GM18873 (cell line): ENCODE data around the gene PALMD.
A peak's percentile ranks its signal among the peaks of the same experiment; 100 is the strongest.

Experiments
- ATAC-seq: cut with Tn5 transposase; IDR thresholded peaks from one replicate; pipeline ENCODE4 v1.9.1; 2021; ENCODE audit warnings: mild to moderate bottlenecking, moderate library complexity, moderate number of reproducible peaks; ENCODE audit not compliant: unreplicated experiment, low FRiP score

Gene PALMD

DNA sequence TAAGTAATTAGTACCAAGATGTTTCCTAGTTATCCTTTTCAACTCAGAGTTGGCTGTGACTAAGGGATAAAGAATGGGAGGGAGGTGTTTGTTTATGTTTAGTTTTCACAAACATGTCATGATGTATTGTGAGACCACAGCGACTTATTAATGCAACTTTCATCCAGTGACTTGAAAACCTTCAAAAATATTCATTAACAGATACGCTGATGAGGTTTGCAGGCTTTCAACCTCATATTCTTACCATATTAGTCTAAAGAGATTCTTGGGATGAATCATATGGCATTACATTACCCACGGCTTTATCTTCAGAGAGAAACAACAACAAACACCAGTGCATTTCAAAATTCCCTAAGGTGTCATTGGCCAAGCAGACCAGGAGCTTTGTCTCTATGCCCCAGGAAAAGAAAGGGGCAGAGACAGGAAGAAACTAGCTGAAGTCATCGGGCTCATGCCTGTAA, 36.4 kb downstream of the PALMD start:
- ATAC-seq = no peak

GRCh38 chr1:99685516-99686180, 39.7 kb downstream of the PALMD start:
- peak; percentile 94 for ATAC-seq

DNA sequence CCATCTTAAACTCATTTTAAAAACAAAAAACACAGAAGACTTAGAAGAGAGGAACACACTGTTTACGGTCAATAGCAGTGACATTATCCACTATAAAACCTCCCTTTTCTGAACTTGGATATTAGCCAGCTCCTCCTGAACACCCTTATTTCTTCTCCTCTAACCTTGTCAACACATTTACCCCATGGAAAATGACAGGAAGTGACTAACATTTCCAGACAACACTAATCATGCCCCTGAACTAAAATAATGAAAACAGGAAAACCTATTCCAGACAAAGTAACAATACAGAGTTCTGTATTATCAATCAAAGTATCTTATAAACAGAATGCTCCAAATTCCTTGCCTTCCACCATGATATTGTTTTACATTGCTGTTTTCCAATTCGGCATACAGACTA, 45.3 kb downstream of the PALMD start:
- no peak for ATAC-seq

GRCh38 chr1:99696616-99697015, 50.7 kb downstream of the PALMD start:
- ATAC-seq = no peak

GRCh38 chr1:99697580-99697979, 51.7 kb downstream of the PALMD start:
- no peak for ATAC-seq

GRCh38 chr1:99700020-99700419, 54.1 kb downstream of the PALMD start:
- ATAC-seq = no peak

GRCh38 chr1:99702221-99702620, 56.3 kb downstream of the PALMD start:
- no peak for ATAC-seq

DNA sequence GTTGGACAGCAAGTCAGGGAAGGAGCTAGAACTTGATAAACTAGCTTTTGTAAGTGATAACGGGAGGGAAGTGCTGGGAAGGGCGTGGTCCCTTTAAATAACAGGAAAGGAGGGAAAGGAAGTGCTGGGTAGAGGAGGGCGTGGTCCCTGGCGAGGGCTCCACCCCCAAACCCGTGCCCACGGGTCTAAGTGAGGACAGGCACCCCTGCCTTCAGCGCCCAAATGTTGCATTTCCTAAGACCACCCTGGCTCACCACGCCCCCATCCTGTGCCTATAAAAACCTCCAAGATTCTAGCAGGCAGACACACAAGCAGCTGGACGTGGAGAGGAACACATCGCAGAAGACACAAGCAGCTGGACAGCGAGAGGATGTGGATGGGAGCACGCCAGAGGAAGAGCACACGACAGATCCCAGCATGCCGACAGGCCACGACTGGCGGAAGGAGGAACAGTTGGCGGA, 58.5 kb downstream of the PALMD start:
- ATAC-seq = no peak

GRCh38 chr1:99705385-99705784, 59.5 kb downstream of the PALMD start:
- ATAC-seq = no peak

DNA sequence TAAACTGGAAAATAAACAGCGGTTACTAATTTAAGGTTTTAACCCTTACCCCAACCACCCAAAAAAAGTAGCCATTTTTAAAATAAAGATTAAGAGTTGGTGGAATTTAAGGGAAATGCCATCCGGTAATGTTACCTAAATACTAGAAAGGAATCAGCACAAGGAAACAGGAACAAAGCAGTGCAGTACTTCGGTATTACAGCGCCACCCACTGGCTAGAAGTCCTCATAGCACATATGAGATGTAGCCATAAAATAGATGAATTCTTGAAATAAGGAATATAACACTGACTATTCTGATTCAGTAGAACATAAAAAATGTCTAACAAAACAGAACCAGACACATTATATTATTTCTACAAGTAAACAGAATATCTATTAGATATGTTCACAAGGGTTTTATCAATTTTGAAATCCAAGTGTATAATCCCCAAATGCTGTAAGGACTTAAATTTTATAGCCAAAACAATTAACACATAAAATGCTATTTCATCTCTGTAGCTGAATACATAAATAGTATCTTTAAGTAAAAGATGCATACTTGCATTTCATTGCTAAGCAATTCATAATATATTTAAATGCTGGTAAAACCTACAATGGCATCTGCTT, 61.7 kb downstream of the PALMD start:
- peak; percentile 66 for ATAC-seq

- no peak for ATAC-seq
These were observed 65.1 kb downstream of the PALMD start for GRCh38 chr1:99710994-99711393.

DNA sequence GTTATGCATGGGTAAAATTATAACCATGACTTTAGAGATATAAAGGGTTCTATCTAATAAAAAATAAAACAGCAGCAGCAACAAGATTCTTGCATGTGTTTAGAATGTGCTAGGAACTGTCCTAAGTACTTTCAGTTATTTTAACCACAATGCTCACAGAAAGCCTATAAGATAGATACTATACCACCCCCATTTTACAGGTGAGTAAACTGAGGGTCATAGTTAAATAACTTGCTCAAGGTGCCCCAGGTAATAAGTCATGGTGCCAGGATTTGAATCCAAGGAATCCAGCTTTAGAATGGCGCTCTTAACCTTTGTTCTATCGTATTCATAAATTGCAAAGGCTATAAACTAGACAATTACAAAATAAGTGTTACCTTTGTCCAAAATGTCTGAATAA, 67.1 kb downstream of the PALMD start:
- ATAC-seq = no peak

DNA sequence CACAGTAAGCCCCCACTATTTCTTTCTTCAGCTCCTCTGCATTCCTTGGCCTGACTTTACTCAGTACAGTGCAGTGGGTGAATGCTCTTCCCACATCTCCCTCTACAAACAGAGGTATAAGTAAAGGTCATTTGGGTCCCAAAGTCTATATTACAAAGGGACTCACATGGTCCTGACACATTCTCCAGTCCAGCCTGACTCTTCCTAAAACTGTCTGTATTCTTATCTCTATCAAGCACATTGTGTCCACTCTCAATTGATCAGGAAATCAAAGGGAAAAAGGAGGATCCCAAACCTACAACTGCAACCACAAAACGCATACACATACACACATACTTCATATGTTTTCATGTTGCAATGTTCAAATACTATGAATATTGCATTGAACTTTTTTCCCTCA, 71.1 kb downstream of the PALMD start:
- ATAC-seq = no peak

GRCh38 chr1:99723251-99723650, 77.3 kb downstream of the PALMD start:
- no peak for ATAC-seq

DNA sequence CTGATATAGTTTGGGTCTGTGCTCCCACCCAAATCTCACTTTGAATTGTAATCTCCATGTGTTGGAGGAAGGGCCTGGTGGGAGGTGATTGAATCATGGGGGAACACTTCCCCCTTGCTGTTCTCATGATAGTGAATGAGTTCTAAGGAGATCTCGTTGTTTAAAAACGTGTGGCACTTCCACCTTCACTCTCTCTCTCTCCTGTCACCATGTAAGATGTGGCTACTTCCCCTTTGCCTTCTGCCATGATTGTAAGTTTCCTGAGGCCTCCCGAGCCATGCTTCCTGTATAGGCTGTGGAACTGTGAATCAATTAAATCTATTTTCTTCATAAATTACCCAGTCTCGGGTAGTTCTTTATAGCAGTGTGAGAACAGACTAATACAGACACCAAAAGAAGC, 80.1 kb downstream of the PALMD start:
- no peak for ATAC-seq

- no peak for ATAC-seq
These were observed 80.5 kb downstream of the PALMD start for GRCh38 chr1:99726407-99726806.

DNA sequence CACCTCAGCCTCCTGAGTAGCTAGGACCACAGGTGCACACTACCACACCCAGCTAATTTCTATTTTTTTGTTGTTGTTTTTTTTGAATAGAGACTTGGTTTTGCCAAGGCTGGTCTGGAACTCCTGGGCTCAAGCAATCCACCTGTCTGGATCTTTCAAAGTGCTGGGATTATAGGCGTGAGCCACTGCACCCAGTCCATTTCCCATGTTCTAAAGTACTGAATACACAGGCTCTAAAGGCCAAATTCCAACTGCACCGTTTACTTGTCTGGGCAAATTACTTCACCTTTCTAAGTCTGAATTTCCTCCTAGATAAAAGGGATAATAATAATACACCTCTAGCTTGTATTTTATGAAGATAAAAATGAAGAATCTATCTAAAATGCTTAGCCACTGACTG, 80.9 kb downstream of the PALMD start:
- ATAC-seq = no peak

- ATAC-seq = no peak
These were observed 81.8 kb downstream of the PALMD start for GRCh38 chr1:99727575-99728185.

- no peak for ATAC-seq
These were observed 82.8 kb downstream of the PALMD start for GRCh38 chr1:99728494-99729235.

DNA sequence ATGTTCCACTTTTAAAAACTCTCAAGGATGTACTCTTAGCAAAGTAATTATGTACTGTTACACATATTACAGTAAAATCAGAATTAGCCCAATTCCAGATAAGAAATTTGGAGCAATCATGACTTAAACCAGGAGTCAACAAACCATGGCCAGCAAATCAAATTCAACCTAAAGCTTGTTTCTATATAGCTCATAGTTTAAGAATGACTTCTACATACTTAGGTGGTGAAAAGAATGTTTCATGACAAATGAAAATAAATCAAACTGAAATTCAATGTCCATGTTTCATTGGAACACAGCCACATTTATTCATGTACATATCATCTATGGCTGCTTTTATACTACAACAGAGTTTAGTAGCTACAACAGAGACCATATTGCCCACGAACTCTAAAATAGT, 85.5 kb downstream of the PALMD start:
- ATAC-seq = no peak

DNA sequence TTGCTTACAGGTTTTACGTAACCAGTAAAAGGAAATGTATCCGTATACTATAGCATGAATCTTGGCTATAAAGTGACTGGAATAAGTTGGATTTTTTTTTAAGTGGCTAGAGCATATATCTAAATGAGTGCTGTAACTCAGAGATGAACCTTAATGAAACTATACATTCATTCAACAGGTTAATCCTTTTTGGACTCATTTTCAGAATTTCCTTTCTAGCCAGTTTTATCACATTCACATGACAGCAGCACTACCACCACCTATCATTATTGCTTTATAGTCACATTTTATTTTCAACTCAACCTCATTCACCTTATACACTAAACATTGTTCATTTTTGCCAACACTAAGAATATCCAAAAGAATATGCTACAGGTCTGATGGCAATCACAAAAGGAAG, 89.9 kb downstream of the PALMD start:
- no peak for ATAC-seq
